ENCODE measurements around the gene TMPRSS4.
"Not testable (repeated sequence)": the region's sequence is repeated elsewhere in the genome, so short reads cannot be mapped to it uniquely, and the experiment has no call there.

The TMPRSS4 gene

GRCh38 chr11:118057251-118058145 lies 19.4 kb upstream of the TMPRSS4 start:
- DNase-seq: no peak

GRCh38 chr11:118058311-118059245 lies 18.3 kb upstream of the TMPRSS4 start:
- DNase-seq: no peak

- no peak for DNase-seq
Observed at GRCh38 chr11:118059246-118059940, 17.5 kb upstream of the TMPRSS4 start.

- no peak for DNase-seq
Observed at GRCh38 chr11:118060081-118060661, 16.7 kb upstream of the TMPRSS4 start.

- no peak for DNase-seq
Observed at GRCh38 chr11:118060869-118061268, 16.0 kb upstream of the TMPRSS4 start.

GRCh38 chr11:118061586-118062125 lies 15.2 kb upstream of the TMPRSS4 start:
- DNase-seq: no peak

GRCh38 chr11:118062181-118062580 lies 14.7 kb upstream of the TMPRSS4 start:
- DNase-seq: not testable (repeated sequence)

- DNase-seq: not testable (repeated sequence)
Observed at GRCh38 chr11:118062631-118063030, 14.2 kb upstream of the TMPRSS4 start.

GRCh38 chr11:118064956-118065355 lies 11.9 kb upstream of the TMPRSS4 start:
- no peak for DNase-seq

- DNase-seq: no peak
Observed at GRCh38 chr11:118065384-118065783, 11.5 kb upstream of the TMPRSS4 start.

- DNase-seq: no peak
Observed at GRCh38 chr11:118067006-118067405, 9.9 kb upstream of the TMPRSS4 start.

GRCh38 chr11:118068206-118068944 lies 8.5 kb upstream of the TMPRSS4 start:
- no peak for DNase-seq

GRCh38 chr11:118068945-118069612 lies 7.8 kb upstream of the TMPRSS4 start:
- DNase-seq: no peak

- no peak for DNase-seq
Observed at GRCh38 chr11:118071416-118072030, 5.4 kb upstream of the TMPRSS4 start.

GRCh38 chr11:118073554-118073953 lies 3.3 kb upstream of the TMPRSS4 start:
- no peak for DNase-seq

GRCh38 chr11:118074091-118074685 lies 2.7 kb upstream of the TMPRSS4 start:
- DNase-seq: no peak

GRCh38 chr11:118074785-118075184 lies 2.1 kb upstream of the TMPRSS4 start:
- DNase-seq: no peak

- DNase-seq: no peak
Observed at GRCh38 chr11:118078911-118079411, 2.1 kb downstream of the TMPRSS4 start.

GRCh38 chr11:118079491-118079890 lies 2.6 kb downstream of the TMPRSS4 start:
- peak; percentile 8 for DNase-seq

- DNase-seq: no peak
Observed at GRCh38 chr11:118080296-118080695, 3.4 kb downstream of the TMPRSS4 start.
